SK-N-SH (cell line): ENCODE measurements around the gene MYO18A. TPM values are rescaled to one million over a fixed set of nuclear protein-coding genes. Genes with fewer than 3 reads are reported as not detected.
A peak's percentile ranks its signal among the peaks of the same experiment; 100 is the strongest.

Experiments
- CTCF ChIA-PET: fragments of 300-600, 350-600 bp; formaldehyde crosslinking; extraction: SDS; loops from one replicate; lab custom pipeline; 2021; lab: Yijun Ruan, JAX
- POLR2A ChIA-PET: fragments of 350-600 bp; sonication (Branson Sonifier 250); formaldehyde crosslinking; extraction: SDS; loops from one replicate; lab custom pipeline; 2020; ENCODE audit warnings: antibody characterized with exemption, inconsistent platforms; lab: Yijun Ruan, JAX
- DNase-seq: peaks from one replicate; pipeline ENCODE4 v3.0.0; 2012
- H2AFZ ChIP-seq: fragments of 200-600 bp; sonication (generic); 2 replicates; pipeline ENCODE4 v1.8.1; 2016; ENCODE audit warnings: antibody characterized with exemption, mild to moderate bottlenecking, low read depth
- H3F3A ChIP-seq: fragments of 200-600 bp; sonication (generic); replicated peaks from 2 replicates; pipeline ENCODE3; 2016; ENCODE audit warnings: antibody characterized with exemption, mild to moderate bottlenecking; ENCODE audit not compliant: insufficient read depth
- H3K27ac ChIP-seq, 2 experiments: fragments of 200-500 bp in 1 of 2; fragments of 200-600 bp in 1 of 2; sonication (Bioruptor generic) in 1 of 2; sonication (generic), shearing (Covaris generic) in 1 of 2; 2 replicates each; pipeline versions ENCODE4 v1.5.1 to v1.6.1; 2014 to 2016; ENCODE audit warnings: low read depth in 2 of 2, inconsistent platforms in 1 of 2, low read length in 1 of 2, mild to moderate bottlenecking in 1 of 2, mixed read lengths in 1 of 2
- H3K27me3 ChIP-seq: fragments of 200-600 bp; sonication (generic), shearing (Covaris generic); 2 replicates; pipeline ENCODE4 v1.6.1; 2016; ENCODE audit warnings: mixed run types; ENCODE audit not compliant: insufficient read depth
- H3K36me3 ChIP-seq, 2 experiments: fragments of 200-500 bp in 1 of 2; fragments of 200-600 bp in 1 of 2; sonication (Bioruptor generic) in 1 of 2; sonication (generic) in 1 of 2; replicated peaks in 1 of 2; 2 replicates each; pipeline versions ENCODE3 to v1.5.1; 2014 to 2016; ENCODE audit warnings: low read length in 1 of 2, mild to moderate bottlenecking in 1 of 2; ENCODE audit not compliant: insufficient read depth in 2 of 2, control insufficient read depth in 1 of 2
- H3K4me1 ChIP-seq, 2 experiments: fragments of 200-500 bp in 1 of 2; fragments of 200-600 bp in 1 of 2; sonication (Bioruptor generic) in 1 of 2; sonication (generic), shearing (Covaris generic) in 1 of 2; 2 replicates each; pipeline versions ENCODE4 v1.5.1 to v1.6.1; 2014 to 2016; ENCODE audit warnings: low read depth in 1 of 2, low read length in 1 of 2, mixed run types in 1 of 2; ENCODE audit not compliant: insufficient read depth in 2 of 2, control insufficient read depth in 1 of 2
- H3K4me2 ChIP-seq: fragments of 200-600 bp; sonication (generic), shearing (Covaris generic); 2 replicates; pipeline ENCODE4 v1.6.1; 2017; ENCODE audit warnings: mixed run types
- H3K4me3 ChIP-seq, 2 experiments: fragments of 200-500 bp in 1 of 2; fragments of 200-600 bp in 1 of 2; sonication (Bioruptor generic) in 1 of 2; sonication (generic), shearing (Covaris generic) in 1 of 2; 2 replicates each; pipeline versions ENCODE4 v1.5.1 to v1.8.1; 2014 to 2016; ENCODE audit warnings: low read depth in 2 of 2, inconsistent platforms in 1 of 2, low read length in 1 of 2, mild to moderate bottlenecking in 1 of 2, mixed read lengths in 1 of 2, moderate library complexity in 1 of 2
- H3K79me2 ChIP-seq: fragments of 200-600 bp; sonication (generic); 2 replicates; pipeline ENCODE4 v1.8.1; 2017; ENCODE audit warnings: mild to moderate bottlenecking; ENCODE audit not compliant: insufficient read depth
- H3K9ac ChIP-seq: fragments of 200-600 bp; sonication (generic); 2 replicates; pipeline ENCODE4 v1.6.1; 2017; ENCODE audit warnings: mixed run types
- H3K9me2 ChIP-seq: fragments of 200-600 bp; sonication (generic); 2 replicates; pipeline ENCODE4 v1.6.1; 2017; ENCODE audit warnings: mixed run types
- H3K9me3 ChIP-seq: fragments of 200-600 bp; sonication (generic); 2 replicates; pipeline ENCODE4 v1.6.1; 2017; ENCODE audit warnings: mixed run types, mild to moderate bottlenecking, moderate library complexity
- H4K20me1 ChIP-seq: fragments of 200-600 bp; sonication (generic); 2 replicates; pipeline ENCODE4 v1.6.1; 2017; ENCODE audit warnings: mild to moderate bottlenecking, mixed run types; ENCODE audit not compliant: insufficient read depth
- CHD2 ChIP-seq: fragments of 150-350 bp; IDR thresholded peaks from 2 replicates; pipeline ENCODE4 v1.6.1; 2018; ENCODE audit warnings: low read length; ENCODE audit not compliant: partially characterized antibody
- EP300 ChIP-seq, 2 experiments: IDR thresholded peaks; 2 replicates each; pipeline versions ENCODE4 v1.4.0 to v1.6.1; 2012; ENCODE audit warnings: borderline replicate concordance in 1 of 2, low read depth in 1 of 2, low read length in 1 of 2
- FOSL2 ChIP-seq: IDR thresholded peaks from 2 replicates; pipeline ENCODE4 v1.4.0; 2012; ENCODE audit warnings: low read depth, mild to moderate bottlenecking, moderate library complexity, borderline replicate concordance
- FOXJ3 ChIP-seq: sonication (generic); formaldehyde crosslinking; IDR thresholded peaks from 2 replicates; pipeline ENCODE4 v1.5.1; 2020; ENCODE audit warnings: mild to moderate bottlenecking, missing genetic modification reagents
- GABPA ChIP-seq: IDR thresholded peaks from 2 replicates; pipeline ENCODE4 v1.4.0; 2012; ENCODE audit warnings: low read depth, mild to moderate bottlenecking
- GATA2 ChIP-seq: sonication (generic); formaldehyde crosslinking; IDR thresholded peaks from 2 replicates; pipeline ENCODE4 v1.5.0; 2020; ENCODE audit warnings: mild to moderate bottlenecking, missing genetic modification reagents
- MXI1 ChIP-seq: IDR thresholded peaks from 2 replicates; pipeline ENCODE4 v1.6.1; 2012; ENCODE audit warnings: mild to moderate bottlenecking, low read depth, low read length, improper control_type of control experiment
- PBX3 ChIP-seq: IDR thresholded peaks from 2 replicates; pipeline ENCODE4; 2012
- POLR2AphosphoS5 ChIP-seq: IDR thresholded peaks from 2 replicates; pipeline ENCODE4 v1.6.1; 2012; ENCODE audit warnings: low read depth, low read length
- RAD21 ChIP-seq: IDR thresholded peaks from 2 replicates; pipeline ENCODE4 v1.6.1; 2012; ENCODE audit warnings: mild to moderate bottlenecking, low read length
- RCOR1 ChIP-seq: fragments of 150-350 bp; IDR thresholded peaks from 2 replicates; pipeline ENCODE4 v1.6.1; 2017; ENCODE audit warnings: antibody characterized with exemption, low read length
- REST ChIP-seq: IDR thresholded peaks from 2 replicates; pipeline ENCODE4 v1.6.1; 2012; ENCODE audit warnings: mild to moderate bottlenecking, low read depth, low read length, moderate library complexity
- RXRA ChIP-seq: IDR thresholded peaks from 2 replicates; pipeline ENCODE4 v1.4.0; 2012; ENCODE audit warnings: low read depth, mild to moderate bottlenecking, borderline replicate concordance
- SMC3 ChIP-seq: IDR thresholded peaks from 2 replicates; pipeline ENCODE4 v1.6.1; 2012; ENCODE audit warnings: low read depth, low read length, improper control_type of control experiment
- TAF1 ChIP-seq: IDR thresholded peaks from 2 replicates; pipeline ENCODE4 v1.6.1; 2012; ENCODE audit warnings: low read depth, mild to moderate bottlenecking, low read length, moderate library complexity, borderline replicate concordance
- TCF12 ChIP-seq: IDR thresholded peaks from 2 replicates; pipeline ENCODE4 v1.4.0; 2012
- USF2 ChIP-seq: fragments of 150-350 bp; IDR thresholded peaks from 2 replicates; pipeline ENCODE4 v1.6.1; 2017; ENCODE audit warnings: antibody characterized with exemption, low read length, low read depth, borderline replicate concordance
- WGBS: methylation state at CpG from one replicate; pipeline ENCODE4 v1.1.6; 2017; ENCODE audit warnings: low lambda C conversion rate; 5-methylcytosine and 5-hydroxymethylcytosine counted together
- polyA plus RNA-seq, 3 experiments: library from polyadenylated mRNA; depleted of rRNA; stranded (reverse); fragments of >200 nt; gene quantifications; 2 replicates each; pipeline ENCODE4 v1.2.3, GENCODE V29; 2012

MYO18A gene
- polyA plus RNA-seq, 1 of the 3 experiments (the other 2 are of a cell fraction): 6.6 TPM

- TF ChIP-seq FOXJ3 (CRISPR knock-in tag) (peak; percentile 58; the same call in 1 of the 2 replicates), GATA2 (CRISPR knock-in tag) (peak; percentile 89), CHD2 (no peak), FOSL2 (no peak), TAF1 (no peak), RXRA (no peak)
- TF ChIP-seq, all 33 proteins: peak for 7
Measured at GRCh38 chr17:29049541-29050145, 130.6 kb downstream of the MYO18A start (continued).

DNA sequence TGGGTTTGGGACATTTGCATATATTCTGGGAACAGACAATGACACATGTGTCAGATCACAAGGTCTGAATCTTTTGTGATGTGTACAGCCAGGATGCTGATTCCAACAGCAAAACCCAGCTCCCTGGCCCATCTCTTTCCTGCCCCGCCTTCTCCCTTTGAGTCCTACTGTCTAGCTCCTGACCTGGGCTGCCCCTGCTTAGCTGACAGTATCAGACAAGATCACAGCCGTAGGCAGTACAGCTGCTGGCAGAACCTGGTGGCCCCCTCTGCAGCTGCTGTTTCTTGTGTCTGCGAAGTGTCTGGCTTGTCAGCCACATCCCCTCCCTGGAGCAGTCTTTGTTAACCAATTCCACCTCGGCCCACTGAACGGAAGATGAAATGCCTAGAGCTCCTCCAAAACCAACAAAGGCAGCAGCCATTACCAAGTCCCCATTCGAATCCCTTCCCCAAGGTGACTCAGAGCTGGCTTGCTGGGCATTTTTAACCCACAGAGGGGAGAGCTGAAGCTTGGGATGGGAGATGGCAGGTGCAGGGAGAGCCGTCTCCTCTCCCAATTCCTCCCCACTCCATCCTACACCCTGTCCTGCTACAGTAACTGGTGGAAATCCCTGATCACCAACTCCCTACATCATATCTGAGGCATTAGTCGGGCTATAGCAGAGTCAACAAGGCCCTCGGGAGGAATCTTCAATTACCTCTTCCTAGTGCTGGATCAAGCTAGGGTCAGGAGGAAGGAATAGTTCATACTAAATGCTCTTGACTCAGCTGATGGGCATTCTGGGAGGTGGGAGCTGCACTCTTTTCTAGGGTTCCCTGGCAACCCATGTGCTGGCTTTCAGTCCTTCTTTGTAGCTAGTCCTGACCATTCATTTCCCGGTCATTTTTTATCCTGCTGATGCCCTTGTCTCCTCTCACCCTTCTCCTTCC lies 131.5 kb downstream of the MYO18A start:
- H3K27me3 ChIP-seq: no peaks in the 10 kb centered on the region
- 28% methylated on average over 10 of the region's 10 CpGs for WGBS
- CTCF ChIA-PET: interaction anchor here (0.9 to 3.8 kb wide), 17 partner anchors 9 to 131 kb away, joined by 3 to 55 read pairs (median 5); partner anchors contain the start of gene MYO18A

More for the DNA sequence above, 131.5 kb downstream of the MYO18A start:
- Histone ChIP-seq H3K27ac (peak overlapping the region; percentile 55 to 99), H4K20me1 (no peaks in the 10 kb centered on the region), H3K9me2 (no peaks in the 10 kb centered on the region), H3K79me2 (no peaks in the 10 kb centered on the region), H3F3A (peaks cover 9% of the 10 kb centered on the region), H3K36me3 (no peaks in the 10 kb centered on the region), H3K9me3 (no peaks in the 10 kb centered on the region), H3K4me2 (peak overlapping the region; percentile 61), H3K9ac (no peak overlapping the region), H3K4me3 (no peak overlapping the region), H3K4me1 (peaks cover 27 to 64% of the 10 kb centered on the region in 2 experiments), H2AFZ (peak overlapping the region; percentile 60; the same call in 1 of the 2 replicates)
- POLR2A ChIA-PET: interaction anchor here (0.6 to 2.4 kb wide), 14 partner anchors 10 to 660 kb away, joined by 3 to 22 read pairs (median 3); no protein-coding TSS in a partner anchor
- TF ChIP-seq FOXJ3 (CRISPR knock-in tag) (peak; percentile 99), RCOR1 (peak; percentile 99), REST (0 out of 2 replicates have a peak, but pooled peaks have one; percentile 33), EP300 (IDR thresholded peaks at IDR 0.05; ENCODE audit: borderline replicate concordance in 1 of 2, low read depth in 1 of 2, low read length in 1 of 2) (peak in 1 of 2 experiments; percentile 100; a peak in 2 of 4 replicates), TCF12 (peak; percentile 84), MXI1 (peak; percentile 90), SMC3 (0 out of 2 replicates have a peak, but pooled peaks have one; percentile 6), PBX3 (peak; percentile 62), RAD21 (peak; percentile 20), RXRA (no peak), GATA2 (CRISPR knock-in tag) (peak; percentile 99), POLR2AphosphoS5 (peak; percentile 75), CHD2 (peak; percentile 95), USF2 (no peak), GABPA (no peak; the same call in 1 of the 2 replicates)
- peak; percentile 80 for DNase-seq
